GM19193 (cell line): ENCODE data around the gene MAN2B1.

Source experiments
- POLR2A ChIP-seq: IDR thresholded peaks from 4 replicates; pipeline ENCODE4 v1.6.1; 2011; ENCODE audit not compliant: insufficient read depth, insufficient read length; ENCODE audit errors: extremely low read depth

The MAN2B1 gene

DNA sequence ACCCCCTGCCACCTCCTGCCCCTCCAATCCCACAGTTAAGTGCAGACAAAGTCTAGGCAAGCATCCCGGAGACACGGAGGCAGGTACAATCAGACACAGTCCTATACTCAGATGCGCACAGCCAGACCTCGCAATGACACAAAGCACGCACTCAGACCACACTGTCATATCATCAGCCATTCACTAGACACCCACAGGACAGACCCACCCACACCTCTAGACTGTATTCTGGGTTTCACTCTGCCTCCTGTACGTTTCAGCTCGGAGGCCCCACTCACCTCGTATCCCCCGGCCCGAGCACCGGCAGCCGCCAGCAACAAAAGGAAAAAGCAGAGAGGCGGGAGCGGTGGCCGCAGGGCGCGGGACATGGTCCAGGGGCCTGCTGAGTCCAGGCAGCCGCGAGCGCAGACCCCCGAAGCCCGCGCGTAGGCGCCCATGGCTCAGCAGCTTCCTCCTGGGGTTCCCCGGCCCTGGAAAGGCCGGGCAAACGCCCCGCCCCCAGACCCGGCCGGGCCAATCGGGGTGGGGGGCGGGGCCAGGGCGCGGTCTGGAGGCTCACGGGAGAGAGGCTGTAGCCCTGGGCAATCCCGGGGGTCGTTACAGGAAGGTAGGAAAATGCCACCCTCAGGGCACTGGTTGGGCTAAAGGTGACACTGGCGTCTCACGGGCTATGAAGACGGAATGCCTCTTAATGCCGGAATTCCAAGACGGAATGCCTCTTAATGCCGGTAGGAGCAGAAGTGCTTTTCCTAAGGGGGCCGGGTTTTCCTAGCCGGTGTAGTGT lies at the start of gene MAN2B1, which contains the start of gene WDR83:
Gene MAN2B1, minus strand, starts transcription at position 478 of the 784 bp plus-strand sequence. Its CDS starts 41 bp downstream, at position 437.
Gene WDR83, plus strand, starts transcription at position 543 of the 784 bp plus-strand sequence. CDS start 2,984 bp downstream, outside the sequence.
- TF ChIP-seq POLR2A = peak; percentile 83

DNA sequence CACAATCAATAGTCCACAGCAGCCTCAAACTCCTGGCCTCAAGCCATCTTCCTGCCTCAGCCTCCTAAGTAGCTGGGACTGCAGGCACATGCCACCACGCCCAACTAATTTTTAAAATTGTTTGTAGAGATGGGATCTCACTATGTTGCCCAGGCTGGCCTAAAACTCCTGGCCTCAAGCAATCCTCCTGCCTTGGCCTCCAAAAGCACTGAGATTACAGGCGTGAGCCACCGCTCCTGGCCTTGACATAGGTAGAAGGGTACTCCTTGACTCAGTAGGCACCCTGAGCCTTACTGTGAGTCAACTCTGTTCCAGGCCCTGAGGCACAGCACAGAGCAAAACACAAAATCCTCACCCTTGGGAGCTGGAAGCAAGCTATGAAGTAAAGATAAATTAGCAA lies 49.4 kb upstream of the MAN2B1 start:
- TF ChIP-seq POLR2A = no peak

DNA sequence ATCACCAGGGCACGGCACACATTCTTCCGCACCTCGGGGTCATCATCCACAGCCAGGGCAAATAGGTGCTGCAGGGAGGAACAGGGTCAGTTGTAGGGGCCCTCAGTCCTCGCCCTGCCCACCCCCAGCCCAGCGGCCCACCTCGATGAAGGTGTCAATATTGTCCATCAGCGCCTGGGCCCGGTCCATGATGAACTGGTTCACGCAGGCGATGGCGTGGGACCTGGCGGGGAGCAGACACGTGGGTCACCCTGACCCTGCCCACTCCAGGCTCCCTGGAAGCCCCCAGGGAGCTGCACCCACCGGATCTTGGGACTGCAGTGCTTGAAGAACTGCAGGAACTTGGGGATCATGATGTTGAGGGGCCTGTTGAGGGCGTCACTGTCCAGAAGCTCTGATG lies 48.6 kb upstream of the MAN2B1 start:
- no peak for TF ChIP-seq POLR2A

DNA sequence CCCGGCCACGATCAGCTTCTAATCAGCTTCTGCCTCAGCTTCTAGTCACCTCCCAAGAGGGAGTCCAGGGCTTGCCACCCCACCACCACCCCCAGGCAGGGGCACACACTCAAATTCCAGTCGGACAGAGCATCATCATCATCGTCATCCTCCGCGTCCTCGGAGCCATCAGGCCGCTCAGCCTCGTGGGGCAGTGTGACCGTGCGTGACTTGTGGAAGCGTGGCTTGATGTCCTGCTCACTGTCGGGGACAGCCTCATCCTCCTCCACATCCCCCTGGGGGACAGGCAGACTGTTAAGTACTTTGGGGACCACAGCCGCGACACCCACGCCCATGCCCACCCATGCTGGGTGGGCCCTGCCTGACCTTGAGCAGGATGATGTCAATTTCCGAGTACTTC lies 44.6 kb upstream of the MAN2B1 start:
- no peak for TF ChIP-seq POLR2A

DNA sequence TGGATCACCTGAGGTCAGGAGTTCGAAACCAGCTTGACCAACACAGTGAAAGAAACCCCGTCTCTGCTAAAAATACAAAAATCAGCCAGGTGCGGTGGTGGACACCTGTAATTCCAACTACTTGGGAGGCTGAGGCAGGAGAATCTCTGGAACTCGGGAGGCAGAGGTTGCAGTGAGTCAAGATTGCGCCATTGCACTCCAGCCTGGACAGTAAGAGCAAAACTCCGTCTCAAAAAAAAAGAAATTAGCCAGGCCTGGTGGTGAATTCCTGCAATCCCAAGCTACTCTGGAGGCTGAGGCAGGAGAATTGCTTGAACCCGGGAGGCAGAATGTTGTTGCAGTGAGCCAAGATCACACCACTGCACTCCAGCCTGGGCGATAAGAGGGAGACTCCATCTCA lies 42.1 kb upstream of the MAN2B1 start:
- TF ChIP-seq POLR2A = no peak

DNA sequence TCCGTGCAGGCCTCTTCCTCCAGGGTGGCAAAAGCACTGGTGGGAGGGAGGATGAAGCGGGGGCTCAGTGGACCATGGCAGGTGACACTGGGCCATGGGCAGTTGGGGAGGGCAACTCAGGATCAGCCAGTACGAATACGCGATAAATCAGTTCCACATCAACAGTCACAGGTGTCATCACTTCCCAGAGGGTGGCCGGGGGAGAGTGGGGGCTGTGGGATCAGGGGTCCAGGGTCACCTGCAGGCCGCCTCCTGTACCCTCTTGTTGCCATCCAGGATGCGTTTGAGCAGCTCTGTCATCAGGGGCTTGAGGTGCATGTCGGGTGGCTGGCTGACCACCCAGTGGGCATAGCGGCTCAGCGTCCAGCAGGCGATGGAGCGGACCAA lies 39.8 kb upstream of the MAN2B1 start:
- TF ChIP-seq POLR2A = no peak

DNA sequence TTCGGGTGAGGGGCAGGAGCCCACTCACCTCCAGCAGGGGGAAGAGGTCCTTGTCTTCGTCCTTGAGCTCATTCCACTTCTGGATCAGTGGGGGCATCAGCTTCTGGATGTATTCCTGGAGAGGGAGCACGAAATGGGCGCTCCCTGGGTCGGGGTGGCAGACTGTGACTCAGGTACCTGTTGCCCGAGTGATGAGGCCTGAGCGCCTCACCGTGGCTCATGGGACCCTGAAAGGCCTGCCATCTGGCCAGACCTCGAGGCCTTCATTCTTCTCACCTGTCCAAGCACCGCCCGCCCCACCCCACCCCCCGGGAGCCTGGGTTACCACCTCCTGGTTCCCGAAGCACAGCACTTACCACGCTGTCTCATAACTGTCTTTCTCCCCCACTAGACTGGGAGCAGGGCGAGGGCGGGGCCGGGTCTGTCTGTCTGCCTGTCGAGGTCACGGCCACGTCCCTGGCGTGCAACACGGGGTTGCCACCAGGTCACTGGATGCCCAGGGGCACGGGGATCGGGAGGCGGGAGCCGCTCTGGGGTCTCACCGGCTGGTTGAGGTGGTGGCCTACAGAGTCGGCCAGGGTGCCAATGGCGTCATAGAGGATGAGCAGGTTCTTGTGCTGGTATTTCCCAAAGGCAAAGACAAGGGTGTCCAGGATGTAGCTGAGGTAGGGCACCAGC lies 39.3 kb upstream of the MAN2B1 start:
- no peak for TF ChIP-seq POLR2A

DNA sequence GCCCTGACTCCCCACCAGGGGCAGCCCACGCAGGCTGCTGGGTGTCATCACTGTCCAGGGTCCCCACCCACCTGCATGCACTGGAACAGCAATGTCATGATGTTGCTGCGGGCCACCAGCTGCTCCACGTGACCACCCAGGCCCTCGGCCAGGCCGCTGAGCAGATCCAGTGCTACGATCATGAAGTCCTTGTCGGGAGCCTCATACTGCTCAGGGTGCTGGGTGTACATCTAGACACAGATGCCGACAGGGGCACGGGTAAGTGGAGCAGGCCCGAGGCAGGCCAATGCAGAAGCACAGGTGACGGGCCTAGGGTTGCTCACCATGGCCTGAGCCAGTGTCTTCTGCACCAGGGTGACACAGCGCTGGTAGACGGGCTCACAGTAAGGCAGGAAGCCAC lies 38.6 kb upstream of the MAN2B1 start:
- TF ChIP-seq POLR2A = no peak

DNA sequence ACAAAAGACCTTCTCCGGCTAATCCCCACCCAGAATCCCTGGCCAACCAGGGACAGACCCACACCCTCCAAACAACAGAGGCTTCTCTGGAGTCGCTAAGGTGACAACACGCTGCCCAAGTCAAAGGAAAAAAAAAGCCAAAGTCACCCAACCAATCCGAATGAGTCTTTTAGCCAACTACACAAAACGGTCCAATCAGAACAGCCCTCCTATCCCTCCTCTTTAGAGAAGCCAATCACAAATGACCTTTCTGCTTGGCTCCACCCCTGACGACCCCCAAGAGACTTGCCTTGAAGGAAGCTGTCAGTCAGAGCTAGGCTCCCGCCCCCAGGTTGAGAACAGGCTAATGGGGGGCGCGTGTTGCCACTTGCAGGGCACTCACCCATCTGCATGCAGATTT lies 36.5 kb upstream of the MAN2B1 start:
- TF ChIP-seq POLR2A = no peak

DNA sequence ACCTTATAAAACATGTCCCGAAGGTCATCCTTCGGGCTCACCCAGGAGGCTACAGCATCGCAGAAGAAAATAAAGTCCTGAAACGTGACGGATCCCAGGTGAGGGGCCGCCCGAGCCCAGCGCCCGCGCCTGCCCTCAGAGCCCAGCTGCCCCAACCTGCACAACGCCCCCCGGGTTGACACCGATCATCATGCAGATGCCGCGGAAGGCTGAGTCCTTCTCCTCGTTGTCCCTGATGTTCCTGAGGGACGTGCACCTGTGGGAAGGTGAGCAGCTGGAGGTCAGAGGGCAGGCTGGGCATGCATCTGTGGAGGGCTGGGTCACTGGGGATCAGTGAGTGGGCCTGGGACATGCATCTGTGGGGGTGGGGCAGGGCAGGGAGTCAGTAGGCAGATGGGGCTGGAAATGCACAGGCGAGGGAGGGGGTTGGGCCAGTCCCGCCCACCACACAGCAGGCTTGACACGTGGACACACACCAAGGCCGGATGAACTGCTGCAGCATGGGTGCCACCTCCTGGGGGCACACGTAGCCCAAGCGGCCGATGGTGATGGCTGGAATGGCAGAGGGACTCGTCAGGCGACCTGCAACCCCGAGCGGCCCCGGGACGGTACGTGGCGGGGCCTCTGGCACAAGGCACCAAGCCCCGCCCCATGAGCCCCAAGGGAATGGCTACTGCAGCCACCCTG lies 35.2 kb upstream of the MAN2B1 start:
- TF ChIP-seq POLR2A = no peak

DNA sequence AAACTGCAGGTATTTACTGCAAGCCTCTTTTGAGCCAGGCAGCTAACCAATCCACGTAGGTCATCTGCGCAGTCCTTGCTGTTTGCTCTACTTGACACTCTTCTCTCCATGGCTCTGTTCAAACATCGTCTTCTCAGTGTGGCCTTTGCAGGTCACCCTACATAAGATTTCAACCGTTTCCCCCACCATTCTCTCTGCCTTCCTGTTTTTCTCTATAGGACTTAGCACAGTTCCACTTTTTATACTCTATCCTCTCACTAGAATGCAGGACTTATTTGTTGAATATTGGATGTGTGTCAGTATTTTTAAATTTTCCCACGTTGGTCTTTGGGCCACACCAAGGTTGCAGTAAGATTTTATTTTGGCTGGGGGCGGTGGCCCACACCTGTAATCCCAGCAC lies 31.6 kb upstream of the MAN2B1 start:
- TF ChIP-seq POLR2A = no peak

DNA sequence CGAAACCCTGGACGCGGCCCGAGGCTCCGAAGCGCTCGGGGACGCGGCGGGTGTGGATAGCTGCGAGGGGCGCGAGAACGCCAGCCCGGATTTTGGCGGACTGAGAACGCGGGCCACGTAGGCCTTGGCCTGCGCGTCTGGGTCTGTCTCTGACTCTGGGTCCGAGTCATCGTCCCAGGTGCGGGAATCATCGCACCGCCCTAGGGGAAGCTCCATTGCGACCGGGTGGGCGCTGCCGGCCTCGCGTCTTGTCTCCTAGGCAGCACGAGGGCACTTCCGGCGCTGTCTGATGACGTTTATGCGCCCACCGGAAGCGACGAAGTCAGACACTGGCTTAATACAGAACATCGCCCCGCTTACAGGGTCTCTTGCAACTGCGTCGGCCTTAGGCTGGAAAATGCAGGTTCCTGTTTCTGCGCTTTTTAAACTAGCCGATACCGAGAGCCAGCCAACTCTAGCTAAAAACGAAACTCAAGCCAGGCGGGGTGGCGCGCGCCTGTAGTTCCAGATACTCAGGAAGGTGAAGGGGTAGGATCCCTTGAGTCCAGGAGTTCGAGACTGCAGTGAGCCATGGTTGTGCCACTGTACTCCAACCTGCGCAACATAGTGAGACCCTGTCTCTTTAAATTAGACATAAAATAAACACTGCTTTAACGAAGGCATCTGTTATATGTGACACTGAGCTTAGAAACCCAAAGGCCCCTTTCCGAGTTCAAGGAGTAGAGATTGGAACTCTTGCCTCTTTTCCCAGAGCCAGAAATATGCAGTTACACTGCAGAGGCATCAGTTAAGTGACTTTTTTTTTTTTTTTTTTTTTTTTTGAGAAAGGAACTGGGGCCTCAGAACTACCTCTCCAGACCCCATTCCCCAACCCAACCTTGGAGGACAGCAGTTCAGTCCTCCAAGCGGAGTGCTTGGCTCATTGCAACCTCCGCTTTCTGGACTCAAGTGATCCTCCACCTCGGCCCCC lies 30.1 kb upstream of the MAN2B1 start, which contains the start of gene FBXW9:
Gene FBXW9, minus strand, starts transcription at position 266 of the 970 bp plus-strand sequence. Its CDS starts 50 bp downstream, at position 216.
- peak; percentile 77 for TF ChIP-seq POLR2A

DNA sequence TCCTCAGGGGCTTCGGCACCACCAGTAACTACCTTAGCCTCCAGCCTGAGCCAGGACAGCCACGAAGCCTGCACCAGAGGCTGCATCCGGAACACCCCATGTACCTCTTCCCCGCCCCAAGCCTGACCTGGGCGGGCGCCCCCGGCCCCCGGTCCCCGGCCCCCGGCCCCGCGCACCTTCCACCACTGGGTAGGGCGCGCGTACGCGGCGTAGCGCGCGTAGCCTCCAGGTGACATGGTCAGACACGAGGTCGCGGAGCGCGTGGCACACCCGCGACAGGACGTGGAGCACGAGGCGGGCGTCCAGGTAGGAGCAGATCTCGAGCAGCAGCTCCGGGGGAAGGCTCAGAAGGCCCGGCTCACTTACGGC lies 29.4 kb upstream of the MAN2B1 start:
- TF ChIP-seq POLR2A = no peak

DNA sequence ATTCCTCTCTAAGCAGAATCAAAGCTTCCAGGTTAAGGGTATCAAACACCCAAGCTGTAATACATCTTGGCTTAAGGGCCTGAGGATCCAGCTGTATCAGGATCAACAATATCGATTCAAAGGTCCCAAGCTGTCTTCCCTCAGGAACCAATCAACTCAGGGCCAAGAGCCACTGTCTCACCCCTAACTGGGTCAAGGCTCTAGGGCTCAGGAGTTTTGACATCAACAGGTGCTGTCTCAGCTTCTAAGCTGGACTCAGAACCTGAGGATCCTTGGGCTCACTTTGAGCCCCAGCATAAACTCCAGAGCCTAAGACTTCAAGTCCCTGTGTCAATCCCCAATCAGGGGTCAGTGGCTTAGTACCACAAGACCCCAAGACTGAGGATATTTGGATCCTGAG lies 29.0 kb upstream of the MAN2B1 start:
- no peak for TF ChIP-seq POLR2A
